H1 (cell line): ENCODE results near the gene ZNF524. TPM values are rescaled to one million over a fixed set of nuclear protein-coding genes. Genes with fewer than 3 reads are reported as not detected.

Source experiments
- CTCF ChIA-PET: fragments of 300-600 bp; sonication (Branson Sonifier 250); formaldehyde crosslinking; loops from one replicate; lab custom pipeline; 2021; ENCODE audit not compliant: partially characterized antibody; lab: Charles Lee
- POLR2A ChIA-PET: fragments of 300-600 bp; sonication (Branson Sonifier 250); formaldehyde crosslinking; loops from one replicate; lab custom pipeline; 2021; ENCODE audit warnings: inconsistent platforms; ENCODE audit not compliant: partially characterized antibody; lab: Charles Lee
- DNase-seq, 2 experiments: peaks; one replicate each; pipeline versions ENCODE4 v3.0.0 to v3.0.0-alpha.2; 2010 to 2022; ENCODE audit warnings: low spot score in 2 of 2, low read depth in 1 of 2, mixed read lengths in 1 of 2
- FAIRE-seq: peaks from 2 replicates; lab custom pipeline; 2011; peaks lifted over from hg19 to GRCh38; lab: Jason Lieb, UNC
- H2AFZ ChIP-seq: 2 replicates; pipeline ENCODE4 v1.8.1; 2012; ENCODE audit warnings: low read length, inconsistent platforms
- H2AK5ac ChIP-seq: 2 replicates; pipeline ENCODE4 v1.6.1; 2013; ENCODE audit warnings: low read depth, low read length
- H2BK120ac ChIP-seq: replicated peaks from 2 replicates; pipeline ENCODE3; 2013; ENCODE audit warnings: low read depth, low read length, inconsistent platforms
- H2BK12ac ChIP-seq: 2 replicates; pipeline ENCODE4 v1.6.1; 2013; ENCODE audit warnings: low read depth, low read length
- H2BK15ac ChIP-seq: 2 replicates; pipeline ENCODE4 v1.6.1; 2013; ENCODE audit warnings: low read length
- H2BK20ac ChIP-seq: 2 replicates; pipeline ENCODE4 v1.6.1; 2013; ENCODE audit warnings: low read length
- H2BK5ac ChIP-seq: 2 replicates; pipeline ENCODE4 v1.6.1; 2013; ENCODE audit warnings: low read depth, low read length
- H3K14ac ChIP-seq: 2 replicates; pipeline ENCODE4 v1.6.1; 2013; ENCODE audit warnings: inconsistent platforms; ENCODE audit not compliant: insufficient read length
- H3K18ac ChIP-seq: 2 replicates; pipeline ENCODE4 v1.6.1; 2013; ENCODE audit warnings: low read length; ENCODE audit errors: extremely low read depth
- H3K23ac ChIP-seq: 2 replicates; pipeline ENCODE4 v1.6.1; 2013; ENCODE audit warnings: inconsistent platforms; ENCODE audit not compliant: insufficient read length
- H3K23me2 ChIP-seq: 2 replicates; pipeline ENCODE4 v1.6.1; 2013; ENCODE audit warnings: low read depth, low read length
- H3K27ac ChIP-seq: 2 replicates; pipeline ENCODE4 v1.6.1; 2011; ENCODE audit warnings: low read depth, low read length, inconsistent platforms
- H3K27me3 ChIP-seq, 4 experiments: replicated peaks in 1 of 4; 1 replicate in 1 of 4; 2 replicates in 3 of 4; pipeline versions ENCODE4 v1.6.1 to v1.8.1; 2011 to 2013; ENCODE audit warnings: low read length in 3 of 4, mild to moderate bottlenecking in 3 of 4, inconsistent platforms in 2 of 4, mixed read lengths in 2 of 4, moderate library complexity in 1 of 4; ENCODE audit not compliant: control insufficient read depth in 3 of 4, insufficient read depth in 3 of 4; ENCODE audit errors: extremely low read depth in 1 of 4
- H3K36me3 ChIP-seq, 4 experiments: 2 replicates each; pipeline versions ENCODE4 v1.6.1 to v1.8.1; 2011 to 2013; ENCODE audit warnings: mild to moderate bottlenecking in 4 of 4, low read length in 3 of 4, moderate library complexity in 2 of 4, control low read depth in 1 of 4, inconsistent platforms in 1 of 4; ENCODE audit not compliant: insufficient read depth in 4 of 4, control insufficient read depth in 2 of 4
- H3K4ac ChIP-seq: replicated peaks from 2 replicates; pipeline ENCODE3; 2013; ENCODE audit warnings: low read length, low read depth, mixed read lengths, inconsistent platforms; ENCODE audit not compliant: insufficient read length
- H3K4me1 ChIP-seq, 4 experiments: replicated peaks in 1 of 4; 1 replicate in 1 of 4; 2 replicates in 3 of 4; pipeline versions ENCODE4 v1.6.1 to v1.8.1; 2011 to 2013; ENCODE audit warnings: low read length in 3 of 4, inconsistent platforms in 2 of 4, mixed read lengths in 1 of 4; ENCODE audit not compliant: insufficient read depth in 4 of 4, control insufficient read depth in 3 of 4
- H3K4me2 ChIP-seq, 2 experiments: 2 replicates each; pipeline versions ENCODE4 v1.6.1 to v1.8.1; 2011 to 2013; ENCODE audit warnings: low read depth in 2 of 2, low read length in 2 of 2, control low read depth in 1 of 2, inconsistent platforms in 1 of 2, mild to moderate bottlenecking in 1 of 2; ENCODE audit not compliant: insufficient read depth in 1 of 2
- H3K4me3 ChIP-seq, 4 experiments: fragments of 200-600, 300-600 bp in 1 of 4; sonication (generic), shearing (Covaris generic), sonication (Bioruptor Twin) in 1 of 4; 2 replicates each; pipeline versions ENCODE4 v1.5.1 to v1.8.1; 2011 to 2016; ENCODE audit warnings: low read length in 4 of 4, low read depth in 3 of 4, control low read depth in 2 of 4, inconsistent platforms in 2 of 4, mild to moderate bottlenecking in 2 of 4, mixed read lengths in 1 of 4, moderate library complexity in 1 of 4; ENCODE audit not compliant: insufficient read depth in 2 of 4; ENCODE audit errors: extremely low read depth in 1 of 4
- H3K56ac ChIP-seq: replicated peaks from 2 replicates; pipeline ENCODE3; 2013; ENCODE audit warnings: low read depth, mild to moderate bottlenecking, mixed read lengths, low read length, inconsistent platforms; ENCODE audit not compliant: insufficient read length
- H3K79me1 ChIP-seq: 2 replicates; pipeline ENCODE4 v1.6.1; 2013; ENCODE audit warnings: low read depth, low read length, control low read depth
- H3K79me2 ChIP-seq, 2 experiments: 2 replicates each; pipeline versions ENCODE4 v1.6.1 to v1.8.1; 2012 to 2013; ENCODE audit warnings: low read length in 2 of 2, mild to moderate bottlenecking in 2 of 2, inconsistent platforms in 1 of 2; ENCODE audit not compliant: insufficient read depth in 2 of 2, control insufficient read depth in 1 of 2
- H3K9ac ChIP-seq, 4 experiments: replicated peaks in 1 of 4; 1 replicate in 1 of 4; 2 replicates in 3 of 4; pipeline versions ENCODE4 v1.6.1 to v1.8.1; 2011 to 2013; ENCODE audit warnings: low read depth in 3 of 4, low read length in 3 of 4, control low read depth in 2 of 4, mild to moderate bottlenecking in 2 of 4, moderate library complexity in 2 of 4, inconsistent platforms in 1 of 4; ENCODE audit errors: extremely low read depth in 1 of 4
- H3K9me3 ChIP-seq, 2 experiments: 2 replicates each; pipeline versions ENCODE4 v1.6.1 to v1.8.1; 2012 to 2013; ENCODE audit warnings: mild to moderate bottlenecking in 2 of 2, moderate library complexity in 2 of 2, control low read depth in 1 of 2, inconsistent platforms in 1 of 2, low read depth in 1 of 2, low read length in 1 of 2, mixed read lengths in 1 of 2; ENCODE audit not compliant: insufficient read depth in 2 of 2
- H4K20me1 ChIP-seq, 2 experiments: replicated peaks in 1 of 2; 2 replicates each; pipeline versions ENCODE3 to v1.8.1; 2011 to 2013; ENCODE audit warnings: inconsistent platforms in 2 of 2, low read length in 2 of 2, mild to moderate bottlenecking in 1 of 2; ENCODE audit not compliant: insufficient read depth in 2 of 2, control insufficient read depth in 1 of 2
- H4K5ac ChIP-seq: 2 replicates; pipeline ENCODE4 v1.6.1; 2013; ENCODE audit warnings: low read length, low read depth, mixed read lengths, inconsistent platforms; ENCODE audit not compliant: insufficient read length
- H4K8ac ChIP-seq: 2 replicates; pipeline ENCODE4 v1.8.0; 2013; ENCODE audit warnings: mild to moderate bottlenecking, moderate library complexity, low read length, inconsistent platforms; ENCODE audit not compliant: insufficient read depth; ENCODE audit errors: extremely low read depth
- H4K91ac ChIP-seq: replicated peaks from 2 replicates; pipeline ENCODE3; 2013; ENCODE audit warnings: low read length, mixed read lengths, inconsistent platforms; ENCODE audit not compliant: insufficient read length
- CEBPB ChIP-seq: IDR thresholded peaks from 2 replicates; pipeline ENCODE4 v1.6.1; 2012; ENCODE audit warnings: low read depth, low read length
- CHD2 ChIP-seq: IDR thresholded peaks from 2 replicates; pipeline ENCODE4 v1.6.1; 2012; ENCODE audit warnings: low read length, improper control_type of control experiment
- CREB1 ChIP-seq: IDR thresholded peaks from 2 replicates; pipeline ENCODE4 v1.6.1; 2012; ENCODE audit warnings: inconsistent platforms
- EGR1 ChIP-seq: IDR thresholded peaks from 2 replicates; pipeline ENCODE4 v1.6.1; 2011; ENCODE audit warnings: low read depth, low read length, borderline replicate concordance
- JUND ChIP-seq: IDR thresholded peaks from 2 replicates; pipeline ENCODE4 v1.6.1; 2011; ENCODE audit warnings: mild to moderate bottlenecking, improper control_type of control experiment, low read length
- RAD21 ChIP-seq, 2 experiments: IDR thresholded peaks in 1 of 2; conservative IDR thresholded peaks in 1 of 2; 2 replicates each; pipeline ENCODE4 v1.6.1; 2011; ENCODE audit warnings: low read depth in 2 of 2, low read length in 2 of 2, improper control_type of control experiment in 1 of 2, inconsistent platforms in 1 of 2, mild to moderate bottlenecking in 1 of 2, moderate library complexity in 1 of 2
- TAF1 ChIP-seq: IDR thresholded peaks from 2 replicates; pipeline ENCODE4 v1.6.1; 2011; ENCODE audit warnings: mild to moderate bottlenecking, low read depth, low read length
- TBP ChIP-seq: IDR thresholded peaks from 2 replicates; pipeline ENCODE4 v1.6.1; 2011; ENCODE audit warnings: low read depth, low read length, improper control_type of control experiment
- WGBS, 2 experiments: shearing (Covaris generic) in 1 of 2; methylation state at CpG; one replicate each; pipeline versions ENCODE4 v1.1.6 to v1.1.7; 2013 to 2015; ENCODE audit warnings: low lambda C conversion rate in 2 of 2, mixed read lengths in 2 of 2, inconsistent platforms in 1 of 2, low coverage in 1 of 2, missing lambda C conversion rate in 1 of 2; ENCODE audit not compliant: insufficient replicate concordance in 2 of 2, insufficient coverage in 1 of 2, insufficient read length in 1 of 2; ENCODE audit errors: extremely low coverage in 1 of 2, missing lambda C conversion rate in 1 of 2; 5-methylcytosine and 5-hydroxymethylcytosine counted together
- polyA plus RNA-seq, 7 experiments: library from polyadenylated mRNA; depleted of rRNA in 3 of 7; stranded (reverse) in 5 of 7; unstranded in 2 of 7; fragments of >200 nt in 5 of 7; fragments of 200-250 nt in 2 of 7; gene quantifications; 1 replicate in 5 of 7; 2 replicates in 1 of 7; 4 replicates in 1 of 7; pipeline versions ENCODE4 v1.2.1 to v1.2.3, GENCODE V29; 2011 to 2013; ENCODE audit warnings: missing spikeins in 2 of 7, mixed read lengths in 2 of 7
- total RNA-seq: library from RNA; stranded (reverse); fragmentation: NEBNext Ultra II Directional; extraction: Animal tissue kit (Norgen Biotek cat#: 25700); gene quantifications from 2 replicates; pipeline ENCODE4 v1.2.1, GENCODE V29; 2021
- TF ChIP-seq, protein P1 (sequence below), 3 experiments: IDR thresholded peaks; 1 replicate in 2 of 3; 2 replicates in 1 of 3; pipeline versions ENCODE4 v1.5.1 to v1.6.1; 2011; ENCODE audit warnings: low read length in 3 of 3, mild to moderate bottlenecking in 3 of 3, inconsistent platforms in 2 of 3, low read depth in 1 of 3, moderate library complexity in 1 of 3; ENCODE audit not compliant: insufficient read depth in 1 of 3; ENCODE audit errors: control extremely low read depth in 1 of 3
- TF ChIP-seq, protein P2 (sequence below): IDR thresholded peaks from 2 replicates; pipeline ENCODE4 v1.6.1; 2012; ENCODE audit warnings: inconsistent platforms

ZNF524 gene
- total and polyA plus RNA-seq, 2 of the 8 experiments (the other 6 are each of a cell fraction or from before 2014, with no cell fraction given): 4.4 to 4.7 TPM

DNA sequence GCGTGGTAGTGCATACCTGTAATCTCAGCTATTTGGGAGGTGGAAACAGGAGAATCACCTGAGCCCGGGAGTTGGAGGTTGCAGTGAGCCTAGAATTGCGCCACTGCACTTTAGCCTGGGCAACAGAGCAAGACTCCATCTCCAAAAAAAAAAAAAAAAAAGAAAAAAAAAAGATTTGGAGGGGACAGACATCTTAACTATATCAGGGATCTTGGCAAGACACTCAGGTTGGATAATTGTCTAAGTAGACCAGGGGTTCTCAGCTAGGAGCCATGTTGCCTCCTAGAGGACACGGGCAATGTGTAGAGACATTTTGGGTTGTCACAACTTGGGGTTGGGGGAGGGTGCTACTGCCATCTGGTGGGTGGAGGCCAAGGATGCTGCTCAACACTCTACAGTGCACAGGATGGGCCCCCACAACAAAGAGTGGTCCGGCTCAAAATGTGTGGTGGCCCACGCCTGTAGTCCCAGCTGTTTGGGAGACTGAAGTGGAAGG, 38.8 kb downstream of the ZNF524 start:
- Histone ChIP-seq H4K8ac (no peak overlapping the region), H3K23ac (no peak overlapping the region), H3K56ac (no peak overlapping the region), H4K91ac (no peak overlapping the region), H3K14ac (no peak overlapping the region), H3K27me3 (no peaks in the 10 kb centered on the region), H3K4ac (no peak overlapping the region), H3K4me2 (no peak overlapping the region), H2BK120ac (no peak overlapping the region), H3K4me1 (peaks cover 6 to 15% (median 10%) of the 10 kb centered on the region in 4 experiments), H3K4me3 (no peak overlapping the region), H2BK20ac (no peak overlapping the region), H4K5ac (no peak overlapping the region), H3K18ac (no peak overlapping the region), H3K79me1 (peaks cover 15% of the 10 kb centered on the region), H3K79me2 (peaks cover 6 to 27% of the 10 kb centered on the region in 2 experiments; a peak in 3 of 4 replicates), H3K23me2 (peaks cover 33% of the 10 kb centered on the region), H2AK5ac (no peak overlapping the region), H2BK15ac (no peak overlapping the region), H2BK5ac (no peak overlapping the region), H3K36me3 (no peaks in the 10 kb centered on the region), H3K9me3 (no peaks in the 10 kb centered on the region; a peak in 1 of 4 replicates), H2BK12ac (no peak overlapping the region), H3K9ac (no peak overlapping the region), H2AFZ (no peak overlapping the region), H3K27ac (no peak overlapping the region), H4K20me1 (peaks cover 3 to 10% of the 10 kb centered on the region in 2 experiments)
- POLR2A ChIA-PET: interaction anchor here (0.6 to 2.2 kb wide), 4 partner anchors 8 to 51 kb away, joined by 3 to 7 read pairs (median 4); partner anchors contain the start of gene CCDC106
- WGBS, 2 experiments: 87% methylated on average over 6 of the region's 6 CpGs; no CpG with 5 or more reads in 1 of the 2 experiments
- FAIRE-seq: no peak
- CTCF ChIA-PET: interaction anchor here (0.6 to 3.8 kb wide), 18 partner anchors 8 to 1165 kb away, joined by 3 to 30 read pairs (median 4); partner anchors contain the start of genes CCDC106 and ZNF865
- peak in 1 of 2 experiments; percentile 72 for DNase-seq
- TF ChIP-seq TAF1: peak; percentile 53; the same call in 1 of the 2 replicates
- no peak for TF ChIP-seq CHD2
- TF ChIP-seq EGR1: 0 out of 2 replicates have a peak, but pooled peaks have one; percentile 61
- 0 out of 2 replicates have a peak, but pooled peaks have one; percentile 29 for TF ChIP-seq TBP
- TF ChIP-seq, protein P1, sequence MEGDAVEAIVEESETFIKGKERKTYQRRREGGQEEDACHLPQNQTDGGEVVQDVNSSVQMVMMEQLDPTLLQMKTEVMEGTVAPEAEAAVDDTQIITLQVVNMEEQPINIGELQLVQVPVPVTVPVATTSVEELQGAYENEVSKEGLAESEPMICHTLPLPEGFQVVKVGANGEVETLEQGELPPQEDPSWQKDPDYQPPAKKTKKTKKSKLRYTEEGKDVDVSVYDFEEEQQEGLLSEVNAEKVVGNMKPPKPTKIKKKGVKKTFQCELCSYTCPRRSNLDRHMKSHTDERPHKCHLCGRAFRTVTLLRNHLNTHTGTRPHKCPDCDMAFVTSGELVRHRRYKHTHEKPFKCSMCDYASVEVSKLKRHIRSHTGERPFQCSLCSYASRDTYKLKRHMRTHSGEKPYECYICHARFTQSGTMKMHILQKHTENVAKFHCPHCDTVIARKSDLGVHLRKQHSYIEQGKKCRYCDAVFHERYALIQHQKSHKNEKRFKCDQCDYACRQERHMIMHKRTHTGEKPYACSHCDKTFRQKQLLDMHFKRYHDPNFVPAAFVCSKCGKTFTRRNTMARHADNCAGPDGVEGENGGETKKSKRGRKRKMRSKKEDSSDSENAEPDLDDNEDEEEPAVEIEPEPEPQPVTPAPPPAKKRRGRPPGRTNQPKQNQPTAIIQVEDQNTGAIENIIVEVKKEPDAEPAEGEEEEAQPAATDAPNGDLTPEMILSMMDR (IDR thresholded peaks at IDR 0.05; ENCODE audit: control extremely low read depth in 1 of 3, insufficient read depth in 1 of 3, low read depth in 1 of 3, low read length in 3 of 3): peak; percentile 73 to 89 (median 84)
- TF ChIP-seq JUND: no peak
- TF ChIP-seq CREB1: peak; percentile 39
- TF ChIP-seq CEBPB: no peak
- TF ChIP-seq RAD21 (IDR thresholded peaks at IDR 0.05 in 1 of 2, conservative IDR thresholded peaks at IDR 0.05 in 1 of 2; ENCODE audit: low read depth in 2 of 2, low read length in 2 of 2): peak; percentile 20 to 44; a peak in 3 of 4 replicates
- TF ChIP-seq, protein P2, sequence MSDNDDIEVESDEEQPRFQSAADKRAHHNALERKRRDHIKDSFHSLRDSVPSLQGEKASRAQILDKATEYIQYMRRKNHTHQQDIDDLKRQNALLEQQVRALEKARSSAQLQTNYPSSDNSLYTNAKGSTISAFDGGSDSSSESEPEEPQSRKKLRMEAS: 0 out of 2 replicates have a peak, but pooled peaks have one; percentile 17
